HG02938 (cell line): ENCODE data around the gene DTX4.

ENCODE experiments used
- ATAC-seq: cut with Tn5 transposase; IDR thresholded peaks from one replicate; pipeline ENCODE4 v1.9.1; 2021; ENCODE audit warnings: mild to moderate bottlenecking, moderate library complexity; ENCODE audit not compliant: unreplicated experiment

The DTX4 gene

GRCh38 chr11:59189986-59190385, 18.1 kb downstream of the DTX4 start:
- no peak for ATAC-seq

- ATAC-seq, result no peak
Measured at GRCh38 chr11:59191095-59191494, 19.2 kb downstream of the DTX4 start.

GRCh38 chr11:59191890-59192289, 20.0 kb downstream of the DTX4 start:
- ATAC-seq, result no peak

GRCh38 chr11:59192446-59193020, 20.6 kb downstream of the DTX4 start:
- ATAC-seq, result no peak

GRCh38 chr11:59193587-59194130, 21.7 kb downstream of the DTX4 start:
- no peak for ATAC-seq

GRCh38 chr11:59195586-59195985, 23.7 kb downstream of the DTX4 start:
- no peak for ATAC-seq

GRCh38 chr11:59196777-59197176, 24.8 kb downstream of the DTX4 start:
- ATAC-seq, result no peak

- ATAC-seq, result no peak
Measured at GRCh38 chr11:59197991-59198390, 26.1 kb downstream of the DTX4 start.

- no peak for ATAC-seq
Measured at GRCh38 chr11:59198726-59199125, 26.8 kb downstream of the DTX4 start.

- ATAC-seq, result peak; percentile 60
Measured at GRCh38 chr11:59199546-59200422, 27.9 kb downstream of the DTX4 start.

GRCh38 chr11:59200423-59200746, 28.5 kb downstream of the DTX4 start:
- peak; percentile 40 for ATAC-seq

GRCh38 chr11:59201353-59201752, 29.4 kb downstream of the DTX4 start:
- no peak for ATAC-seq

GRCh38 chr11:59204746-59205145, 32.8 kb downstream of the DTX4 start:
- no peak for ATAC-seq

GRCh38 chr11:59205648-59206047, 33.7 kb downstream of the DTX4 start:
- no peak for ATAC-seq

GRCh38 chr11:59206635-59207034, 34.7 kb downstream of the DTX4 start:
- ATAC-seq, result no peak

- ATAC-seq, result peak; percentile 70
Measured at GRCh38 chr11:59207988-59208451, 36.1 kb downstream of the DTX4 start.

GRCh38 chr11:59208956-59209355, 37.0 kb downstream of the DTX4 start:
- ATAC-seq, result no peak

- ATAC-seq, result no peak
Measured at GRCh38 chr11:59212222-59212621, 40.3 kb downstream of the DTX4 start.

GRCh38 chr11:59212744-59213631, 41.1 kb downstream of the DTX4 start, which contains the start of gene MPEG1:
TSS of gene MPEG1 (minus strand) at chr11:59212927. CDS start at chr11:59212865, 62 bp downstream.
- ATAC-seq, result no peak

- ATAC-seq, result no peak
Measured at GRCh38 chr11:59214141-59214893, 42.4 kb downstream of the DTX4 start.
